ENCODE measurements around the gene DNAH6.
"Not testable (repeated sequence)": the region's sequence is repeated elsewhere in the genome, so short reads cannot be mapped to it uniquely, and the experiment has no call there.

DNA sequence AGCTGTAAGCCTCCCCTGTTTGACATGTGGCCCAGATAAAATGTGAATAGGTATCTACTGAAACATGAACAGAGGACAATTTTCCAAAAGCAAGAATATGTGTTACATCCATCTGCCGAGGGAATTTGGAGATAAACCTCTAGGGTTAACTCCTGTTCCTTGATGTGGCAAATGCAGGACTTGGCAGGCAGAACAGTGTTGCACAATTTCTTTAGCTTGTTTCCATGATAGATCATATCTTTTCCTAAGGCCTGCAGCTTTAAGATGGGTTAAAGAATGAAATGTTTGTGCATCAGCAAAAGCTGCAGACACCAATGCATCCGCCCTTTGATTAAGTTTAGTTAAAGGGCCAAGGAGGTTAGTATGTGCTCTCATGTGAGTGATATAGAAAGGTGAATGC, 43.9 kb upstream of the DNAH6 start:
- TF ChIP-seq POLR2A (IDR thresholded peaks at IDR 0.05; ENCODE audit: low read length); GATA1 (IDR thresholded peaks at IDR 0.05; ENCODE audit: low read depth, low read length): not testable (repeated sequence)

Data from erythroblast (primary cell).